ENCODE measurements around the gene PCMTD2. TPM values are rescaled to one million over a fixed set of nuclear protein-coding genes. Genes with fewer than 3 reads are reported as not detected.

PCMTD2 gene
- total and polyA plus RNA-seq, 2 of the 8 experiments (the other 6 are each of a cell fraction or from before 2014, with no cell fraction given), result 21.4 to 55.1 TPM

DNA sequence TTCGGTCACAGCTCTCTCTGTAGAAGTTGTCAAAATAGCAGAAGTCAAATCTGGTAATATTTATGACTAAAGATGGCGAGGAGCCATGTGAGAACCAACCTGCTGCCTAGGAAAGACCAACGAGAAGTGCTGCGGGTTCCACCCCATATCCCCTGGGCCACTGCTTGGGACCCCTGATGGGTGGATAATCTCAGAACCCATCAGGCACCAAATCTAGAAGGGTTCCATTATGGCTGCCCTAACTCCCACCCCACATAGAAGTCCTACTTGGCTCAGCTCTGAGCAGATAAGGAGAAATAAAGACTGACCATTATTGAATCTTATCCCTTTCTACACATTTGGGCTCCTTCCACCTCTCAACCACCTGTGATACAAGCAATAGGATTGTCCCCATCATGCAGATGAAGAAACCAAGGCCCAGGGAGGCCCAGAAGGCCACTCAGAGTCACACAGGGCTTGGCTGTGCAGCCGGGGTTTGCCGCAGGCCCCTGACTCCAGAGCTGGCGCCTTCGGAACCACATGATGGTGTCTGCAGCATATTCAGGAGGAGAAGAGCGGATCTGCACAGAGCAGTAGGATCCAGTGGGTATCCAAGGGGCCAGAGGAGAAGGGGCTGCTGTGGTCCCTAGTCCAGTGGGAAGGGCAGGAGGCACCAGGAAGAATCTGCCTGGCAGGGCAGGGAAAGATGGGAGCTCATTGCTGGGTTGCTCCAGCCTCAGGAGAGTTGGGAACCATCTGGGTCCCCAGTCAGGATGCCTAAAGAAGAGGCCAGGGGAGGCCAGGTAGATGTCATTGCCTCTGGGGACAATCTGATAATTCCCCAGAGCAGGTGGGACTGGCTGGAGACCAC lies 9.6 kb upstream of the PCMTD2 start:
- ChIA-PET CTCF (ENCODE audit: partially characterized antibody) (interaction anchor here (1.2 to 4.2 kb wide), 2 partner anchors 9 to 22 kb away, joined by 3 to 16 read pairs; partner anchors contain the start of gene PCMTD2), POLR2A (ENCODE audit: partially characterized antibody) (interaction anchor here (1.2 kb wide), 1 partner anchor 9 kb away, joined by 6 read pairs; the partner anchor contains the start of gene PCMTD2)
- no peaks in the 10 kb centered on the region for H3K23me2 ChIP-seq (ENCODE audit: low read depth, low read length)
- no peak overlapping the region for H3K56ac ChIP-seq (replicated peaks; ENCODE audit: insufficient read length, low read depth, low read length)
- DNase-seq (ENCODE audit: low read depth in 1 of 2, low spot score in 2 of 2) (no peak), FAIRE-seq (no peak)
- H2BK12ac ChIP-seq (ENCODE audit: low read depth, low read length), result no peak overlapping the region
- H3K4me2 ChIP-seq (ENCODE audit: insufficient read depth in 1 of 2, low read depth in 2 of 2, low read length in 2 of 2), result no peak overlapping the region
- no peak overlapping the region for H4K91ac ChIP-seq (replicated peaks; ENCODE audit: insufficient read length, low read length)
- H2AK5ac ChIP-seq (ENCODE audit: low read depth, low read length), result no peak overlapping the region
- H2BK5ac ChIP-seq (ENCODE audit: low read depth, low read length), result 0 out of 2 replicates have a peak overlapping the region, but pooled peaks have one; percentile 24
- no peak overlapping the region for H3K14ac ChIP-seq (ENCODE audit: insufficient read length)
- H4K5ac ChIP-seq (ENCODE audit: insufficient read length, low read depth, low read length), result no peak overlapping the region
- H3K4me3 ChIP-seq (ENCODE audit: extremely low read depth in 1 of 4, insufficient read depth in 2 of 4, low read depth in 3 of 4, low read length in 4 of 4), result no peak overlapping the region
- H3K79me1 ChIP-seq (ENCODE audit: low read depth, low read length), result no peaks in the 10 kb centered on the region
- no peaks in the 10 kb centered on the region; a peak in 1 of 4 replicates for H3K9me3 ChIP-seq (ENCODE audit: insufficient read depth in 2 of 2, low read depth in 1 of 2, low read length in 1 of 2)
- H3K79me2 ChIP-seq (ENCODE audit: control insufficient read depth in 1 of 2, insufficient read depth in 2 of 2, low read length in 2 of 2), result no peaks in the 10 kb centered on the region
- no peak overlapping the region for H2BK20ac ChIP-seq (ENCODE audit: low read length)
- H2AFZ ChIP-seq (ENCODE audit: low read length), result no peak overlapping the region
- H3K4me1 ChIP-seq (replicated peaks in 1 of 4; ENCODE audit: control insufficient read depth in 3 of 4, insufficient read depth in 4 of 4, low read length in 3 of 4), result no peaks in the 10 kb centered on the region; a peak in 1 of 7 replicates
- no peaks in the 10 kb centered on the region; a peak in 2 of 7 replicates for H3K27me3 ChIP-seq (replicated peaks in 1 of 4; ENCODE audit: control insufficient read depth in 3 of 4, extremely low read depth in 1 of 4, insufficient read depth in 3 of 4, low read length in 3 of 4)
- H3K27ac ChIP-seq (ENCODE audit: low read depth, low read length), result no peak overlapping the region
- no peak overlapping the region for H3K23ac ChIP-seq (ENCODE audit: insufficient read length)
- H3K18ac ChIP-seq (ENCODE audit: extremely low read depth, low read length), result no peak overlapping the region
- no peak overlapping the region for H3K4ac ChIP-seq (replicated peaks; ENCODE audit: insufficient read length, low read depth, low read length)
- H4K8ac ChIP-seq (ENCODE audit: extremely low read depth, insufficient read depth, low read length), result no peak overlapping the region
- H4K20me1 ChIP-seq (replicated peaks in 1 of 2; ENCODE audit: control insufficient read depth in 1 of 2, insufficient read depth in 2 of 2, low read length in 2 of 2), result no peaks in the 10 kb centered on the region
- no peak overlapping the region for H2BK120ac ChIP-seq (replicated peaks; ENCODE audit: low read depth, low read length)
- 88% methylated on average over 5 of the region's 9 CpGs; no CpG with 5 or more reads in 1 of the 2 experiments for WGBS, 2 experiments (ENCODE audit: extremely low coverage in 1 of 2, insufficient coverage in 1 of 2, insufficient read length in 1 of 2, insufficient replicate concordance in 2 of 2, low coverage in 1 of 2, low lambda C conversion rate in 2 of 2, missing lambda C conversion rate in 1 of 2)
- no peaks in the 10 kb centered on the region for H3K36me3 ChIP-seq (ENCODE audit: control insufficient read depth in 2 of 4, insufficient read depth in 4 of 4, low read length in 3 of 4)
- no peak overlapping the region for H2BK15ac ChIP-seq (ENCODE audit: low read length)
- no peak for TF ChIP-seq CHD1 (IDR thresholded peaks at IDR 0.05; ENCODE audit: low read depth, low read length)
- TF ChIP-seq TAF7 (optimal IDR thresholded peaks at IDR 0.05; ENCODE audit: borderline replicate concordance, low read depth, low read length), result no peak
- no peak overlapping the region for H3K9ac ChIP-seq (replicated peaks in 1 of 4; ENCODE audit: extremely low read depth in 1 of 4, low read depth in 3 of 4, low read length in 3 of 4)
